CD14-positive monocyte (primary cell): ENCODE results near the gene FRMD4A. TPM values are rescaled to one million over a fixed set of nuclear protein-coding genes. Genes with fewer than 3 reads are reported as not detected.

Experiments
- DNase-seq, 3 donors: peaks; one replicate each; pipeline ENCODE4 v3.0.0-alpha.2; 2011 to 2022
- H2AFZ ChIP-seq: 2 replicates; pipeline ENCODE4 v1.6.0; 2012; ENCODE audit warnings: mild to moderate bottlenecking, low read depth, low read length, inconsistent platforms; ENCODE audit not compliant: insufficient read depth, poor library complexity, severe bottlenecking
- H3K27ac ChIP-seq, 2 donors: 1 replicate in 1 of 2; 2 replicates in 1 of 2; pipeline ENCODE4 v1.5.1; 2012 to 2013; ENCODE audit warnings: low read length in 2 of 2, control low read depth in 1 of 2, inconsistent platforms in 1 of 2, low read depth in 1 of 2, mild to moderate bottlenecking in 1 of 2
- H3K27me3 ChIP-seq, 2 donors: one replicate each; pipeline versions ENCODE4 v1.6.0 to v1.6.1; 2011 to 2013; ENCODE audit warnings: low read length in 2 of 2; ENCODE audit not compliant: control insufficient read depth in 2 of 2, insufficient read depth in 2 of 2
- H3K36me3 ChIP-seq, 2 donors: replicated peaks in 1 of 2; 1 replicate in 1 of 2; 2 replicates in 1 of 2; pipeline versions ENCODE4 v1.5.1 to v1.6.1; 2012 to 2013; ENCODE audit warnings: low read length in 2 of 2, control low read depth in 1 of 2, inconsistent platforms in 1 of 2, mild to moderate bottlenecking in 1 of 2; ENCODE audit not compliant: insufficient read depth in 2 of 2, control insufficient read depth in 1 of 2
- H3K4me1 ChIP-seq, 2 donors: 1 replicate in 1 of 2; 2 replicates in 1 of 2; pipeline versions ENCODE4 v1.5.1 to v1.6.1; 2012 to 2013; ENCODE audit warnings: low read length in 2 of 2, control low read depth in 1 of 2, inconsistent platforms in 1 of 2, mild to moderate bottlenecking in 1 of 2, moderate library complexity in 1 of 2; ENCODE audit not compliant: insufficient read depth in 2 of 2, control insufficient read depth in 1 of 2
- H3K4me2 ChIP-seq: replicated peaks from 2 replicates; pipeline ENCODE3; 2012; ENCODE audit warnings: low read length, moderate library complexity, mild to moderate bottlenecking; ENCODE audit not compliant: poor library complexity, severe bottlenecking; ENCODE audit errors: extremely low read depth
- H3K4me3 ChIP-seq, 3 experiments: fragments of 200-600 bp in 1 of 3; sonication (generic) in 1 of 3; replicated peaks in 1 of 3; 1 replicate in 2 of 3; 2 replicates in 1 of 3; pipeline ENCODE4 v1.5.1; 2011 to 2013; ENCODE audit warnings: low read length in 3 of 3, mild to moderate bottlenecking in 3 of 3, control low read depth in 2 of 3, low read depth in 2 of 3, inconsistent platforms in 1 of 3, moderate library complexity in 1 of 3
- H3K79me2 ChIP-seq: 2 replicates; pipeline ENCODE4 v1.6.0; 2012; ENCODE audit warnings: mild to moderate bottlenecking, control low read depth, inconsistent platforms, low read length, moderate library complexity; ENCODE audit not compliant: insufficient read depth
- H3K9ac ChIP-seq: 2 replicates; pipeline ENCODE4 v1.6.0; 2017; ENCODE audit warnings: low read length, mild to moderate bottlenecking; ENCODE audit not compliant: insufficient read depth, poor library complexity, severe bottlenecking
- H3K9me3 ChIP-seq, 2 donors: replicated peaks in 1 of 2; 1 replicate in 1 of 2; 2 replicates in 1 of 2; pipeline versions ENCODE4 v1.5.1 to v1.6.1; 2012 to 2013; ENCODE audit warnings: low read length in 2 of 2, control low read depth in 1 of 2; ENCODE audit not compliant: control insufficient read depth in 1 of 2, insufficient read depth in 1 of 2
- H4K20me1 ChIP-seq: 2 replicates; pipeline ENCODE4 v1.6.0; 2012; ENCODE audit warnings: mild to moderate bottlenecking, low read length, control low read depth, moderate library complexity; ENCODE audit not compliant: insufficient read depth
- H3K27ac Mint-ChIP-seq, 7 donors: one replicate each; pipeline ENCODE4 v1.8.0; 2020; ENCODE audit warnings: mild to moderate bottlenecking in 7 of 7, mixed read lengths in 7 of 7, moderate library complexity in 6 of 7, inconsistent platforms in 2 of 7
- H3K27me3 Mint-ChIP-seq, 3 donors: one replicate each; pipeline ENCODE4 v1.8.0; 2021 to 2022; ENCODE audit warnings: low read depth in 3 of 3, mild to moderate bottlenecking in 3 of 3, mixed read lengths in 3 of 3, moderate library complexity in 3 of 3, inconsistent platforms in 1 of 3
- H3K36me3 Mint-ChIP-seq, 2 donors: one replicate each; pipeline ENCODE4 v1.8.0; 2020; ENCODE audit warnings: mixed read lengths in 2 of 2, inconsistent platforms in 1 of 2, mild to moderate bottlenecking in 1 of 2
- H3K4me1 Mint-ChIP-seq: one replicate; pipeline ENCODE4 v1.8.0; 2020; ENCODE audit warnings: mild to moderate bottlenecking, mixed read lengths
- H3K4me3 Mint-ChIP-seq, 2 donors: one replicate each; pipeline ENCODE4 v1.8.0; 2020; ENCODE audit warnings: mild to moderate bottlenecking in 2 of 2, mixed read lengths in 2 of 2, moderate library complexity in 1 of 2
- H3K9me3 Mint-ChIP-seq, 7 donors: one replicate each; pipeline ENCODE4 v1.8.0; 2020 to 2022; ENCODE audit warnings: mixed read lengths in 7 of 7, mild to moderate bottlenecking in 6 of 7, moderate library complexity in 6 of 7, inconsistent platforms in 2 of 7
- CTCF ChIP-seq: fragments of 200-600 bp; IDR thresholded peaks from one replicate; pipeline ENCODE4 v1.8.0; 2022; ENCODE audit warnings: antibody characterized with exemption, mild to moderate bottlenecking
- WGBS: methylation state at CpG from one replicate; pipeline ENCODE4 v1.1.5; 2013; ENCODE audit warnings: missing lambda C conversion rate; ENCODE audit not compliant: insufficient coverage; 5-methylcytosine and 5-hydroxymethylcytosine counted together
- intact Hi-C, 2 donors: fragments of 100-400 bp; cut with micrococcal nuclease; formaldehyde crosslinking; loops; one replicate each; pipeline versions ENCODE4 v1.15.0 to v1.15.1; 2023
- polyA plus RNA-seq, 3 donors: library from polyadenylated mRNA; depleted of rRNA in 1 of 3; unstranded in 2 of 3; stranded (reverse) in 1 of 3; fragments of 300-500 nt in 2 of 3; fragments of >200 nt in 1 of 3; fragmentation: Illumina TruSeq in 2 of 3; gene quantifications; 1 replicate in 2 of 3; 2 replicates in 1 of 3; pipeline ENCODE4 v1.2.3, GENCODE V29; 2012 to 2021

FRMD4A gene
- polyA plus RNA-seq, 3 donors, result 0.12 TPM; not detected in 2

GRCh38 chr10:14325325-14325955 is 5.3 kb downstream of the FRMD4A start:
- Mint-ChIP-seq H3K4me3 (no peak overlapping the region), H3K9me3 (peaks cover 0 to 6% (median 0%) of the 10 kb centered on the region in 7 donors), H3K4me1 (no peaks in the 10 kb centered on the region), H3K36me3 (no peaks in the 10 kb centered on the region), H3K27ac (no peak overlapping the region), H3K27me3 (peaks cover 13 to 24% (median 20%) of the 10 kb centered on the region in 3 donors)
- H4K20me1 ChIP-seq, result no peaks in the 10 kb centered on the region
- no peak overlapping the region for H3K4me2 ChIP-seq
- TF ChIP-seq CTCF, result peak; percentile 72
- no peak overlapping the region for H3K9ac ChIP-seq
- H3K27me3 ChIP-seq, result peaks cover 3 to 7% of the 10 kb centered on the region in 2 donors
- H3K79me2 ChIP-seq, result no peaks in the 10 kb centered on the region
- no peaks in the 10 kb centered on the region for H3K4me1 ChIP-seq
- no peaks in the 10 kb centered on the region for H3K9me3 ChIP-seq
- intact Hi-C loops, result no loop called here
- DNase-seq, result peak in 1 of 3 donors; percentile 17
- no peak overlapping the region for H3K4me3 ChIP-seq
- H3K36me3 ChIP-seq, result no peaks in the 10 kb centered on the region
- no peak overlapping the region for H3K27ac ChIP-seq
- WGBS, result 83% methylated on average over 1 of the region's 4 CpGs
- H2AFZ ChIP-seq, result no peak overlapping the region

GRCh38 chr10:14322526-14323188 is 8.1 kb downstream of the FRMD4A start:
- no peaks in the 10 kb centered on the region for H3K36me3 Mint-ChIP-seq
- WGBS, result 69% methylated on average over 2 of the region's 5 CpGs
- Histone ChIP-seq H3K9me3 (no peaks in the 10 kb centered on the region), H3K27ac (no peak overlapping the region), H3K79me2 (no peaks in the 10 kb centered on the region), H3K4me1 (no peaks in the 10 kb centered on the region), H3K4me3 (no peak overlapping the region), H3K9ac (no peak overlapping the region), H4K20me1 (no peaks in the 10 kb centered on the region), H3K27me3 (peaks cover 2% of the 10 kb centered on the region in 2 donors), H3K36me3 (no peaks in the 10 kb centered on the region), H2AFZ (no peak overlapping the region), H3K4me2 (no peak overlapping the region)
- H3K4me3 Mint-ChIP-seq, result no peak overlapping the region
- intact Hi-C loops, result no loop called here
- peaks cover 4 to 16% (median 5%) of the 10 kb centered on the region in 3 donors for H3K27me3 Mint-ChIP-seq
- no peak for DNase-seq
- peaks cover 0 to 7% (median 0%) of the 10 kb centered on the region in 7 donors for H3K9me3 Mint-ChIP-seq
- no peak for TF ChIP-seq CTCF
- H3K27ac Mint-ChIP-seq, result no peak overlapping the region
- no peaks in the 10 kb centered on the region for H3K4me1 Mint-ChIP-seq
